Measurements from ENCODE around the gene FKBP4. TPM values are rescaled to one million over a fixed set of nuclear protein-coding genes. Genes with fewer than 3 reads are reported as not detected.

Gene FKBP4, protein sequence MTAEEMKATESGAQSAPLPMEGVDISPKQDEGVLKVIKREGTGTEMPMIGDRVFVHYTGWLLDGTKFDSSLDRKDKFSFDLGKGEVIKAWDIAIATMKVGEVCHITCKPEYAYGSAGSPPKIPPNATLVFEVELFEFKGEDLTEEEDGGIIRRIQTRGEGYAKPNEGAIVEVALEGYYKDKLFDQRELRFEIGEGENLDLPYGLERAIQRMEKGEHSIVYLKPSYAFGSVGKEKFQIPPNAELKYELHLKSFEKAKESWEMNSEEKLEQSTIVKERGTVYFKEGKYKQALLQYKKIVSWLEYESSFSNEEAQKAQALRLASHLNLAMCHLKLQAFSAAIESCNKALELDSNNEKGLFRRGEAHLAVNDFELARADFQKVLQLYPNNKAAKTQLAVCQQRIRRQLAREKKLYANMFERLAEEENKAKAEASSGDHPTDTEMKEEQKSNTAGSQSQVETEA
- 20.9 and 65.5 TPM in 2 replicates for total RNA-seq (ENCODE audit: low replicate concordance)

GRCh38 chr12:2794736-2795289 is at the start of gene FKBP4:
FKBP4 (plus strand) TSS chr12:2794970; CDS start chr12:2795140, 170 bp downstream.
- H3K4me3 ChIP-seq (ENCODE audit: low read depth, low read length), result peak within 1 kb of the TSS; percentile 88
- TF ChIP-seq, protein P1, sequence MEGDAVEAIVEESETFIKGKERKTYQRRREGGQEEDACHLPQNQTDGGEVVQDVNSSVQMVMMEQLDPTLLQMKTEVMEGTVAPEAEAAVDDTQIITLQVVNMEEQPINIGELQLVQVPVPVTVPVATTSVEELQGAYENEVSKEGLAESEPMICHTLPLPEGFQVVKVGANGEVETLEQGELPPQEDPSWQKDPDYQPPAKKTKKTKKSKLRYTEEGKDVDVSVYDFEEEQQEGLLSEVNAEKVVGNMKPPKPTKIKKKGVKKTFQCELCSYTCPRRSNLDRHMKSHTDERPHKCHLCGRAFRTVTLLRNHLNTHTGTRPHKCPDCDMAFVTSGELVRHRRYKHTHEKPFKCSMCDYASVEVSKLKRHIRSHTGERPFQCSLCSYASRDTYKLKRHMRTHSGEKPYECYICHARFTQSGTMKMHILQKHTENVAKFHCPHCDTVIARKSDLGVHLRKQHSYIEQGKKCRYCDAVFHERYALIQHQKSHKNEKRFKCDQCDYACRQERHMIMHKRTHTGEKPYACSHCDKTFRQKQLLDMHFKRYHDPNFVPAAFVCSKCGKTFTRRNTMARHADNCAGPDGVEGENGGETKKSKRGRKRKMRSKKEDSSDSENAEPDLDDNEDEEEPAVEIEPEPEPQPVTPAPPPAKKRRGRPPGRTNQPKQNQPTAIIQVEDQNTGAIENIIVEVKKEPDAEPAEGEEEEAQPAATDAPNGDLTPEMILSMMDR (IDR thresholded peaks at IDR 0.05; ENCODE audit: insufficient read depth, low read length), result no peak
- DNase-seq (ENCODE audit: low read depth), result peak; percentile 71

- TF ChIP-seq, protein P1 (IDR thresholded peaks at IDR 0.05; ENCODE audit: insufficient read depth, low read length), result no peak
- DNase-seq (ENCODE audit: low read depth), result peak; percentile 76
- no peak overlapping the region for H3K4me3 ChIP-seq (ENCODE audit: low read depth, low read length)
These were observed 49.1 kb upstream of the FKBP4 start for GRCh38 chr12:2745655-2746054.

GRCh38 chr12:2749580-2749979 is 45.2 kb upstream of the FKBP4 start:
- H3K4me3 ChIP-seq (ENCODE audit: low read depth, low read length), result no peak overlapping the region
- no peak for DNase-seq (ENCODE audit: low read depth)
- TF ChIP-seq, protein P1 (IDR thresholded peaks at IDR 0.05; ENCODE audit: insufficient read depth, low read length), result no peak

- TF ChIP-seq, protein P1 (IDR thresholded peaks at IDR 0.05; ENCODE audit: insufficient read depth, low read length), result no peak
- DNase-seq (ENCODE audit: low read depth), result no peak
- no peak overlapping the region for H3K4me3 ChIP-seq (ENCODE audit: low read depth, low read length)
These were observed 44.6 kb upstream of the FKBP4 start for GRCh38 chr12:2750185-2750584.

DNA sequence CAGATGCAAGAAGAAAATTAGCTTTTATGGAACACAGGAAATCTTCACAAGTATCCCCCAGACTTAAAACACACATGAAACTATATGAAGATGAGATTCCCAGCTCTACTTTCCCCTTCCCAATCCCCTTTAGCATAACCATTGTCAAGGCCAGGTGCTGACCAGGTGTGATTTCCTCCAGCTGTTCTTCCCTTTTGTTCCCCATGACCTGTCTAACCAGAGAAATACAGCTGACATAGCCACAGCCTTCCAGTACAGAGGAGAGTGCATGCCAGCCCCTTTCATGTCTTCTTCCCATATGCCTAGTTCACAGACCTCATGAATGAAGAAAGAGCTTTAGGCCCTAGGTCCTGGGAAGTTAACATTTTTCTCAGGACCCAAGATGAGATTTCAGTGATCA is 43.5 kb upstream of the FKBP4 start:
- DNase-seq (ENCODE audit: low read depth), result no peak
- H3K4me3 ChIP-seq (ENCODE audit: low read depth, low read length), result no peak overlapping the region
- TF ChIP-seq, protein P1 (IDR thresholded peaks at IDR 0.05; ENCODE audit: insufficient read depth, low read length), result no peak

DNA sequence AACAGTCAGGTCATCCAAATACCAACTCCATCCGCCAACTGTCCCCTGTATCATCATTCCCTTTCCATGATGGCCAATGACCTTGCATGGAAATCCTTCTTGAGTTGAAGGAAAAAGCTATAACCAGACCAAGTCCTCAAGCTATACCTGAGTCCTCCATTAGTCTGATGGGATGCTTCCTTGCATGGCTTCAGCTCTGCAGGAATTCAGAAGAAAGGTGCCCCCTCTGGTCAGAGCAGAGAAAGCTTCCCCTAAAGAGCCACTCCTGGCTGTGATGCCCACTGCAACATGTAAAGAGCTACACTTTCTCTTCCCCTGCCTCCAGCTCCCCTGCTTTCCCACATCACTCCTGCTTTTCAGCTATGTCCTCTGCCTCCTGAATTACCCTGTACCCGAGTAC is 43.1 kb upstream of the FKBP4 start:
- TF ChIP-seq, protein P1 (IDR thresholded peaks at IDR 0.05; ENCODE audit: insufficient read depth, low read length), result no peak
- no peak for DNase-seq (ENCODE audit: low read depth)
- H3K4me3 ChIP-seq (ENCODE audit: low read depth, low read length), result no peak overlapping the region
